ENCODE data around the gene CD160. TPM values are rescaled to one million over a fixed set of nuclear protein-coding genes. Genes with fewer than 3 reads are reported as not detected.

CD160 gene
- total and polyA plus RNA-seq, 2 of the 4 experiments (the other 2 are of a cell fraction) = not detected

- Histone ChIP-seq H3K79me1 (ENCODE audit: low read depth in 1 of 2, low read length in 2 of 2) (no peaks in the 10 kb centered on the region), H3K36me3 (ENCODE audit: control insufficient read depth, insufficient read depth, low read length) (no peaks in the 10 kb centered on the region), H3K4me2 (ENCODE audit: low read depth, low read length) (no peak overlapping the region), H3K4me1 (ENCODE audit: control insufficient read depth, insufficient read depth, low read length) (peaks cover 14% of the 10 kb centered on the region), H4K8ac (ENCODE audit: low read depth in 2 of 2, low read length in 2 of 2) (0 out of 4 replicates have a peak overlapping the region, but pooled peaks of 1 of the 2 experiments have one; percentile 2), H3K27ac (ENCODE audit: insufficient read depth, low read length) (no peak overlapping the region), H3K18ac (ENCODE audit: low read depth, low read length) (no peak overlapping the region), H3K23ac (ENCODE audit: low read depth, low read length) (peak overlapping the region; percentile 55; the same call in 1 of the 2 replicates), H3K9ac (ENCODE audit: low read depth, low read length) (no peak overlapping the region), H2BK120ac (ENCODE audit: low read depth, low read length) (peak overlapping the region; percentile 5; the same call in 1 of the 2 replicates), H3K9me3 (ENCODE audit: control insufficient read depth, insufficient read depth, low read length) (no peaks in the 10 kb centered on the region), H2BK15ac (ENCODE audit: low read depth, low read length) (0 out of 3 replicates have a peak overlapping the region, but pooled peaks have one; percentile 7), H3K27me3 (ENCODE audit: control insufficient read depth, insufficient read depth, low read length) (no peaks in the 10 kb centered on the region), H2AFZ (replicated peaks; ENCODE audit: low read length, poor library complexity) (peak overlapping the region; percentile 59), H3K56ac (ENCODE audit: extremely low read depth, insufficient read depth, low read length) (0 out of 2 replicates have a peak overlapping the region, but pooled peaks have one; percentile 23), H3K9me1 (ENCODE audit: insufficient read depth, low read length) (peaks cover 15% of the 10 kb centered on the region), H2AK9ac (replicated peaks; ENCODE audit: low read depth, low read length, poor library complexity) (peak overlapping the region; percentile 90), H4K20me1 (ENCODE audit: insufficient read depth, low read length) (no peaks in the 10 kb centered on the region), H4K91ac (ENCODE audit: insufficient read depth, low read depth, low read length) (peak overlapping the region; percentile 8; the same call in 1 of the 2 replicates), H3K14ac (replicated peaks; ENCODE audit: low read depth, low read length) (peak overlapping the region; percentile 62; the same call in 1 of the 2 replicates), H3K4me3 (ENCODE audit: insufficient read depth, low read depth, low read length) (no peak overlapping the region), H2BK20ac (ENCODE audit: low read depth, low read length) (0 out of 2 replicates have a peak overlapping the region, but pooled peaks have one; percentile 1), H2BK5ac (ENCODE audit: low read depth, low read length, poor library complexity, severe bottlenecking) (no peak overlapping the region), H4K5ac (ENCODE audit: low read depth, low read length) (no peak overlapping the region; the same call in 1 of the 2 replicates), H2AK5ac (ENCODE audit: low read depth, low read length) (peak overlapping the region; percentile 5; the same call in 1 of the 2 replicates), H3K4ac (ENCODE audit: low read depth, low read length) (peak overlapping the region; percentile 24)
- DNase-seq (no peak), ATAC-seq (ENCODE audit: low read depth) (no peak)
- dilution Hi-C loops (cut with HindIII; ENCODE audit: low sequenced_read_pairs, unreplicated experiment) (no loop called here), in situ Hi-C loops (cut with MboI; ENCODE audit: low sequenced_read_pairs) (no loop called here), intact Hi-C loops (cut with micrococcal nuclease) (no loop called here)
- BruUV-seq (replicated peaks) = no TSS peak
- ChIA-PET CTCF (interaction anchor here (0.6 to 0.7 kb wide), 2 partner anchors 178 to 217 kb away, joined by 3 to 9 read pairs; no protein-coding TSS in a partner anchor), POLR2A (ENCODE audit: unreplicated experiment) (no interaction called here)
- TF ChIP-seq CEBPB (IDR thresholded peaks at IDR 0.05; ENCODE audit: low read depth, low read length) = no peak
- TF ChIP-seq, protein P1, sequence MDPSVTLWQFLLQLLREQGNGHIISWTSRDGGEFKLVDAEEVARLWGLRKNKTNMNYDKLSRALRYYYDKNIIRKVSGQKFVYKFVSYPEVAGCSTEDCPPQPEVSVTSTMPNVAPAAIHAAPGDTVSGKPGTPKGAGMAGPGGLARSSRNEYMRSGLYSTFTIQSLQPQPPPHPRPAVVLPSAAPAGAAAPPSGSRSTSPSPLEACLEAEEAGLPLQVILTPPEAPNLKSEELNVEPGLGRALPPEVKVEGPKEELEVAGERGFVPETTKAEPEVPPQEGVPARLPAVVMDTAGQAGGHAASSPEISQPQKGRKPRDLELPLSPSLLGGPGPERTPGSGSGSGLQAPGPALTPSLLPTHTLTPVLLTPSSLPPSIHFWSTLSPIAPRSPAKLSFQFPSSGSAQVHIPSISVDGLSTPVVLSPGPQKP (IDR thresholded peaks at IDR 0.05; ENCODE audit: borderline replicate concordance, low read depth, low read length) = no peak
- TF ChIP-seq SMC3 (IDR thresholded peaks at IDR 0.05; ENCODE audit: low read depth, low read length) = no peak
- TF ChIP-seq CHD1 (IDR thresholded peaks at IDR 0.05; ENCODE audit: low read depth, low read length) = no peak
- TF ChIP-seq MAFK (IDR thresholded peaks at IDR 0.05; ENCODE audit: low read depth, low read length) = no peak
- TF ChIP-seq NFE2L2 (IDR thresholded peaks at IDR 0.05; ENCODE audit: low read depth, low read length) = no peak
- TF ChIP-seq CTCF (conservative IDR thresholded peaks at IDR 0.05; ENCODE audit: low read depth, low read length) = no peak
- TF ChIP-seq RFX5 (IDR thresholded peaks at IDR 0.05; ENCODE audit: low read depth, low read length) = no peak
- no peak for TF ChIP-seq FOS (IDR thresholded peaks at IDR 0.05; ENCODE audit: low read depth, low read length)
- TF ChIP-seq MAZ (IDR thresholded peaks at IDR 0.05; ENCODE audit: borderline replicate concordance, low read depth, low read length) = no peak
- WGBS, 2 experiments (ENCODE audit: extremely low coverage in 2 of 2, insufficient read length in 1 of 2) = 65% methylated on average over 3 of the region's 6 CpGs; no CpG with 5 or more reads in 1 of the 2 experiments
Observed at GRCh38 chr1:145714524-145715111, 4.7 kb upstream of the CD160 start.
